ENCODE results near the gene VEPH1.

Gene VEPH1

DNA sequence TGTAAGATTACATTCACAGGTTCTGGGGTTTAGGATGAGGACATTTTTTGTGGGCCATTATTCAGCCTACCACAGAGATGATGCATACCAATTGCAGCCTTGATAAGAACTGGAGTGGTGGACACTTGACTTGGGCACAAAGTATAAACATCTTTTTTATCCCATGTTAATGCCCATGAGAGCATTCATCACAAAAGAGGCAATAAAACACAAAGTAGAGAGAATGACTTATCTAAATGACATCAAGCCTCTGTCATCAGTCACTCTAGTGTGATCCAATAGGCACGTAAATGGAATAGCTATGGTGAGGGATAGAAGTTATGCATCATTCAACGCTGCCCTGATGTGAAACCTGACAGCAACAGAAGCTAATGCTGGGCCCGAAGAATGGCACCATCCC, 25.8 kb downstream of the VEPH1 start:
- no peak for DNase-seq (ENCODE audit: low read depth)

- no peak for DNase-seq (ENCODE audit: low read depth)
Observed at GRCh38 chr3:157475921-157476414, 27.2 kb downstream of the VEPH1 start.

DNA sequence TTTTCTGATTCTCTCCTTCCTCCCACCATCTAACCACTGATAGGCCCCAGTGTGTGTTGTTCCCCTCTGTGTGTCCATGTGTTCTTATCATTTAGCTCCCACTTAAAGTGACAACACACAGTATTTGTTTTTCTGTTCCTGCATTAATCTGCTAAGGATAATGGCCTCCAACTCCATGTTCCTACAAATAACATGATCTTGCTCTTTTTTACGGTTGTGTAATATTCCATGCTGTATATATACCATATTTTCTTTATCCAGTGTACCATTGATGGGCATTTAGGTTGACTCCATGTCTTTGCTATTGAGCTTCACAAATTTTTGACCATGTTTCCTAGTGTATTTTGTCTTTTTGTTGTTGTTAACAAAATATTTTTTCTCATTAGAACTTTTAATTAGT, 30.6 kb downstream of the VEPH1 start:
- DNase-seq (ENCODE audit: low read depth) = no peak

GRCh38 chr3:157471064-157471463, 32.2 kb downstream of the VEPH1 start:
- DNase-seq (ENCODE audit: low read depth) = no peak

DNA sequence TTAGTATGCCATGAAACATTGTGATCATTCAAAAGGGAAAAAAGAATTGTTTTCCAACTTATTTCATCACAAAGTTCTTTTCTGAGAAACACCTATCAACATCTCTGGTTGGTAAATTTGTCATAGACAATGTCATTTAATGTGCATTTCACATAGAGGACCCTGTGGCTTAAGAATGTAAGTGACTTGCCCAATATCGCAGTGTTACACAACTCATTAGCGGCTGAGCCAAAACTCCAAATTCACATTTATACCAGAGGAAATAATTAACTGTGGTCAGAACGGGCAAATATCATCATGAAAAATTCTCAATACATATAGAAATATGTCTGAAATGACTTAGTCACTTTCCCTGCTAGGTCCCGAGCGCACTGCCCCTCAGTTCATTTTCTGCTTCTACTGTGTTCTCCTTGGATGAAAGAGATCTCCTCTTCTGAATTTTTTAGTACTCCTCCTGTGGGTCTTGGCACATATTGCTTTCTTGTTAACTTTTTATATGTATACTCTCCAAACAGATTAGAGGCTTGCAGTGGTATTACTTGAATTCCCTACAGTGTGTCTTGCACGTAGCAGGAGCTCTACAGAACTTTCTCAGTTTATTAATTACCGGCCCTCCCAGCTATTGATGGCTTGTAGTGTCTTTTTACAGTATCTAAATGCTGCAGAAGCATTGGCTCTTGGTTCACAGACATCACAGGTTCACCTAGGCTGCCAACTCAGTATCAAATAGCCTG, 33.5 kb downstream of the VEPH1 start:
- no peak for DNase-seq (ENCODE audit: low read depth)

DNA sequence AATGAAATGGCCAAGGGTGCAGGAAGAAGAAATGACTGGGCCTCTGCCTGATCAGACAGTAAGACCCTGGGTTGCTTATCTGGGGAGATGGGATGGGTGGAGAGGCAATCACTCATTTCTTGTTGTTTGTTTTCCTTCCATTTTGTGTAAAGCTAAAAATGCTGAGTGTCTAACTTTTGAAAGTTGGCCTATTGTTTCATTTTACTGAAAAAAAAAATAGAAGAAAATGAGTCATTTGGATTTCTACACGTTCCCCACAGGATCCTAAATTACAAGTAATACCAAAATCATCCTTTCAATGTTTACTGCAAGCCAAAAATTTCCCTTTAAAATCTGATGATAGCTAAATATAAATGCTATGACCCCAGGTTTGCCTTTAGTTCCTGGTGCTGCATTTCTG, 36.0 kb downstream of the VEPH1 start:
- no peak for DNase-seq (ENCODE audit: low read depth)

DNA sequence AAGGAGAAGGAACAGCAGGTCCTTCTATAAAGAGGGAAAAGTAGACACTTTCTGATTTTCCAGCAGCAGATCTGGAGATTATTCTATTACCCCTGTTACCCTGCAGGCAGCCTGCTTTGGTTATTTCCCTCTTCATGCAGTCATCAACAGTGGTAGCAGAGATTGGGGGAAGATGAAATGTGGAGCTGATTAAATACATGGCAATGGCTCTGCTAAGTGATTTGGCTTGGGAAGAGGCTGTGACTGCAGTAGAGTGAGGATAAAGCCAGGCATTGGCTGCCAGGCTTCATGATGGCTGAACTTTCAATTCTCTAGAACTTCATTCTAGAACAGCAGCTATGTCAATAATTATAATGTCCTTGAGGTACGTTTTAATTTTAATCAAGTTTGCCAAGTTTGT, 37.5 kb downstream of the VEPH1 start:
- DNase-seq (ENCODE audit: low read depth) = no peak

DNA sequence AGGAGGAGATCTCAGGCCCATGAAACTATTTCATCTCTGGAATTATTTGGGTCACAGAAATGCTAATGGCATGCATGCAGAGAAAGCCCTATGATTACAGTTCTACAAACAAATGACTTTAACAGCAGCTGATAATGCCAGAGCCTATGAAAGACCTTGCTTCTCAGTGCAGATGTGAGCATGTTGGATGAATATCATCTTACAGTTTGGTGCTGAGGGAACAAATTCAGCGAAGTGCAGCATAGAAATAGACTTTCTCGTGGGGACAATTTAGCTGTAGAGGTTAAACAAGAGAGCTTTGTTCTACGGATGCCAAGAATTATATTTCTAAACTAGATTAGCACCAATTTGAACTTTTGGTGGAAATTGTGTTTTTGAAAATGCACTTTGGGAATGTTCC, 38.9 kb downstream of the VEPH1 start:
- DNase-seq (ENCODE audit: low read depth) = no peak

- no peak for DNase-seq (ENCODE audit: low read depth)
Observed at GRCh38 chr3:157463816-157464215, 39.4 kb downstream of the VEPH1 start.

DNA sequence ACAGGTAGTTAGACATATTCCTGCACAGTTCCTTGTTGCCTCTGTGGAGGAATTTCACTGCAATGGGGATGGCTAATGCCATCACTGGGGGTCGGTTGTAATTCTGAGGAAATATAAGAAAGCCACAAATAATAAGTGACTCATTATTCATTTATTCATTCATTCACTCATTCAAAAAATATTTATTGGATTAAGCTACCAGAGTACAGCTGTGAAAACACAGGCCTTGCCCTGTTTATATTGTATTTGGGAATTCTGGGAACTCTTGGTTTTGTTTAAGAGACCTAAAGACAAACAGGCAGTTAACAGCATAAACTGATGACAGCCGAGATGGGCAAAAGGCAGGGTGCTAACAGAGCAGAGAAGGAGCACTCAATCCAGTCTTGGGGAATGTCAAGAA, 43.0 kb downstream of the VEPH1 start:
- DNase-seq (ENCODE audit: low read depth) = no peak

- DNase-seq (ENCODE audit: low read depth) = no peak
Observed at GRCh38 chr3:157459706-157460105, 43.5 kb downstream of the VEPH1 start.

DNA sequence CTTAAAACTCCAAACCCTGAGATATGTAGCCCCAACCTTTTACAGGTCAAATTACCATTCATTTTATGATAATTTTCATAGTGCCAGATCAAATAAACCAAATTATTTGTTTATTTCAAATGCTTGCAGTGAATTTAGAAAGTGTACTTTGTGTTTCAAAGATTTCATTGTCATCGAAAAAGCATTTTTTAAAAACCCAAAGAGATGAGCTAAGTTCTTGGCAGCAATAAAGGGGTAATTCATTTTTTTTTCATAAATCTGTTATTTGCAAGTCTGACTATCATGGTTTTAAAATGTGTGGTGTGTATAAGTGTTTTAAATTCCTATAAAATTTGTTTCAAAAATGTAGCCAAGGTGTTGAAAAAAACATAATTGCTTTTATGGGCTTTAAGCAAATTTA, 49.4 kb downstream of the VEPH1 start:
- DNase-seq (ENCODE audit: low read depth) = no peak

GRCh38 chr3:157452097-157452496, 51.1 kb downstream of the VEPH1 start:
- DNase-seq (ENCODE audit: low read depth) = no peak

DNA sequence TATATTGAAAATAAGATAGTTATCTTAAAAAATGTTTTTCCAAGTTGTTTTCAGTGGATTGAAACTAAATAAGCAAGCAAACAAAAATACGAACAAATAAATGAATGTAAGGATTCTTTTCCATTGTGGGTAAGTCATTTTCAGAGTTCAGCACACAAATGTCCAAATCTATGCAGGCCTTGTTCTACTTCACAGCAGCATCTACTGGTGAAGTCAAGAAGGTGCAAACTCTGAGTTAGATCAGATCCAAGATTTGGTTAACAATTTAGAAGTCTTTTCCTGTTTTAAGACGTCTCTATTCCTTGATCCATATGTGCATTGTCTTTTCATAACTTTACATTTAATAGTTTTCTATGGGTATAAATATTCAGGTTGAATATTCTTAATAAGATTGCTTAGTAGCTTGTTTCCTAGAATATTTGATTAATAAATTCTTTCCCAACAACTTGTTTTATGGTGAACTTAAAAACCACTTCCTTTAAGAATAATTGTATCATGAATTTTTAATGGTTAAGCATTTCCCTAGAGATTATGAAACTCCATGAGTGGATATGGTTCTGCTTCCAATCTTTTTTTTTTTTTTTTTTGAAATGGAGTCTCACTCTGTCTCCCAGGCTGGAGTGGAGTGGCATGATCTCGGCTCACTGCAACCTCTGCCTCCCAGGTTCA, 56.1 kb downstream of the VEPH1 start:
- DNase-seq (ENCODE audit: low read depth) = no peak

GRCh38 chr3:157445857-157446256, 57.4 kb downstream of the VEPH1 start:
- no peak for DNase-seq (ENCODE audit: low read depth)

DNA sequence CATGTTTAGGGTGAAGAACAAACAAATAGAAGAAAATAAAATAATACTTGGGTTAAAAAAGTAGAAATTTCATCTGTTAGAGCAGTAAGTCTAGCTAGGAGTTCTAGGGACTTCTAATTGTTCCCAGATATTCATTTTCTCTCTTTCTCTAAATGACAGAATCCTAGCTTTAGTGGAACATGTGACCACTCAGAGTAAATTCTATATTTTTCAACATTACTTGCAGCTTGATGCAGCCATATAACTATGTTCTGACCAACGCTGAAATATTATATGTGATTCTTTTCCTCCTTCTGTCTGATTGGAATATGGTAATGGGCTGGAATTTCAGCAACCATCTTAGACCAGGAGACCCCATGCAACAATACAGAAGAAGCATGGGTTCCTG, 58.4 kb downstream of the VEPH1 start:
- no peak for DNase-seq (ENCODE audit: low read depth)

GRCh38 chr3:157443905-157444796, 59.1 kb downstream of the VEPH1 start:
- DNase-seq (ENCODE audit: low read depth) = no peak

- DNase-seq (ENCODE audit: low read depth) = no peak
Observed at GRCh38 chr3:157442729-157443128, 60.5 kb downstream of the VEPH1 start.

DNA sequence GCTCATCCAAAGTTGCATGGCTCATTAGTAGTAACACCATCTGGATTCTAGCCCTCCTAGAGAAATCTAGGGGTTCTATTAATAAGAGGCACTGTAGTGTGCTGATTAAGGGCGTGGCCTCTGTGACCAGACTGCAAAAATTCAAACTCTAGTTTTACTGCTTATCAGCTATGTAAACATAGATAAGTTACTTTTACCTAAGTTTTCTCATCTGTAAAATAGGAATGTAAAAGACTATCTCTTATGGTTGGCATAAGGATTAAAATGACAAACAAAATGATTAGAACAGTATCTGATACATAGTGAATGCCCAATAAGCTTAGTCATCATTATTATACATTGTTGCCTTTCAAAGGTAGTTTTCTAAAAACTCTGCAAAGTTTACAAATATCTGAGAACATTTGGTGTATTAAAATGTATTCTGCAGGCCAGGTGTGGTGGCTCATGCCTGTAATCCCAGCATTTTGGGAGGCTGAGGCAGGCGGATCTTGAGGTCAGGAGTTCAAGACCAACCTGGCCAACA, 62.1 kb downstream of the VEPH1 start:
- DNase-seq (ENCODE audit: low read depth) = no peak

GRCh38 chr3:157438194-157438730, 65.0 kb downstream of the VEPH1 start:
- no peak for DNase-seq (ENCODE audit: low read depth)

DNA sequence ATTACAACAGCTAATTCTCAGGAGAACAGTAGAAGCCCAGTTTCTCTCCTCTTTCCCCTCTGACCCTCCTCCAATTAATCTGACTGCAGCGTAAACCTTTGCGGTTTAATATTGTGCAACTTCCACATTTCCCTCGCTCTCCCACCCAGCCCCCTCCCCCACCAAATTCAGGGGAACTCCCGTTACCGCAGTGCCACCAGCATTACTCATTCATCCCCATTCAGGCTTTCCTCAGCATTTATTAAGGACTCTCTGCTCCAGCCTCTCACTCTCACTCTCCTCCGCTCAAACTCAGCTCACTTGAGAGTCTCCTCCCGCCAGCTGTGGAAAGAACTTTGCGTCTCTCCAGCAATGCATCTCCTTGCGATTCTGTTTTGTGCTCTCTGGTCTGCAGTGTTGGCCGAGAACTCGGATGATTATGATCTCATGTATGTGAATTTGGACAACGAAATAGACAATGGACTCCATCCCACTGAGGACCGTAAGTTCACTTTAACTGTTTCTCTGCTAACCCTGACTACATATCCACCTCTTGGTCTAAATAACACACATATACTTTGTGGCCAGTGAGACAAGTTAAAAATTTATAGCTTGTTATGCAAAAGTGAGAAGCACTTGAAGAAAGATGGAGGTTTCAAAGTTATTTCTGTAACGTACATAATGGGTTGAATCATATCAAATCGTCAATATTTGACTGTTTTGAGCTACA, 66.5 kb downstream of the VEPH1 start, which contains the start of gene PTX3:
Gene PTX3 (plus strand): TSS at position 268 of the 709 bp plus-strand sequence. CDS start 84 bp downstream, at position 352.
- DNase-seq (ENCODE audit: low read depth) = no peak

Measured in T follicular helper cell (primary cell).